Measurements from ENCODE around the gene MLF2. TPM values are rescaled to one million over a fixed set of nuclear protein-coding genes. Genes with fewer than 3 reads are reported as not detected.
"Not testable (repeated sequence)": the region's sequence is repeated elsewhere in the genome, so short reads cannot be mapped to it uniquely, and the experiment has no call there.

MLF2 gene
- total RNA-seq, 1 experiment from 2014 or later, result 244 TPM

GRCh38 chr12:6716874-6717437 lies 36.0 kb downstream of the MLF2 start:
- no peaks in the 10 kb centered on the region for H3K79me1 ChIP-seq (ENCODE audit: insufficient read depth, low read depth, low read length, poor library complexity, severe bottlenecking)
- DNase-seq, result no peak
- Mint-ChIP-seq H3K27me3 (ENCODE audit: low read depth) (peaks cover 7% of the 10 kb centered on the region), H3K9me3 (peaks cover 8% of the 10 kb centered on the region in 2 experiments), H3K27ac (peak overlapping the region in 1 of 3 experiments; percentile 37; a peak in 1 of 7 replicates), H3K36me3 (ENCODE audit: insufficient read depth in 1 of 3, low read depth in 3 of 3) (peaks cover 0 to 5% (median 2%) of the 10 kb centered on the region in 3 experiments; a peak in 2 of 7 replicates), H3K4me3 (peak overlapping the region in 1 of 2 experiments; percentile 51; a peak in 2 of 5 replicates), H3K4me1 (no peaks in the 10 kb centered on the region)
- H2BK120ac ChIP-seq (ENCODE audit: low read depth, low read length, poor library complexity, severe bottlenecking), result no peak overlapping the region
- H3K27ac ChIP-seq (ENCODE audit: insufficient read length, low read depth, low read length), result no peak overlapping the region
- H3K9me3 ChIP-seq (ENCODE audit: control insufficient read depth, low read depth, low read length), result no peaks in the 10 kb centered on the region
- no peaks in the 10 kb centered on the region for H4K20me1 ChIP-seq (ENCODE audit: control insufficient read depth, insufficient read depth, insufficient read length)
- no peak for TF ChIP-seq CTCF (conservative IDR thresholded peaks at IDR 0.05)
- H3K23ac ChIP-seq (ENCODE audit: insufficient read length, low read depth, low read length), result no peak overlapping the region
- no peak overlapping the region for H2BK5ac ChIP-seq (ENCODE audit: insufficient read length, low read length)
- H3K79me2 ChIP-seq (ENCODE audit: insufficient read depth, low read length), result no peaks in the 10 kb centered on the region
- H4K8ac ChIP-seq (replicated peaks; ENCODE audit: insufficient read length, low read depth, low read length), result no peak overlapping the region
- H2AFZ ChIP-seq (ENCODE audit: low read length), result no peak overlapping the region
- no peak overlapping the region for H3K56ac ChIP-seq (ENCODE audit: insufficient read length, low read depth, low read length)
- H3T11ph ChIP-seq (ENCODE audit: low read length), result no peak overlapping the region
- no peak overlapping the region for H4K91ac ChIP-seq (ENCODE audit: insufficient read length, low read depth, low read length)
- no peak overlapping the region for H2BK12ac ChIP-seq (ENCODE audit: insufficient read length, low read depth, low read length)
- H2AK5ac ChIP-seq (ENCODE audit: insufficient read length, low read length), result no peak overlapping the region
- H3K9ac ChIP-seq (ENCODE audit: extremely low read depth, insufficient read length, low read length), result no peak overlapping the region
- no peaks in the 10 kb centered on the region for H3K23me2 ChIP-seq (ENCODE audit: insufficient read length, low read depth, low read length, poor library complexity, severe bottlenecking)
- H2BK15ac ChIP-seq (ENCODE audit: low read depth, low read length), result no peak overlapping the region
- no peak overlapping the region for H2BK20ac ChIP-seq (ENCODE audit: low read depth, low read length, poor library complexity, severe bottlenecking)
- H3K18ac ChIP-seq (ENCODE audit: insufficient read length, low read depth, low read length), result no peak overlapping the region
- H3K4me2 ChIP-seq (ENCODE audit: insufficient read depth, insufficient read length, low read length), result no peak overlapping the region
- H3K14ac ChIP-seq (ENCODE audit: insufficient read depth, low read length), result no peak overlapping the region
- H3K4ac ChIP-seq (ENCODE audit: low read depth, low read length), result no peak overlapping the region
- no peak overlapping the region for H4K5ac ChIP-seq (ENCODE audit: insufficient read length, low read depth, low read length)
- H3K27me3 ChIP-seq (ENCODE audit: insufficient read depth, low read length), result no peaks in the 10 kb centered on the region
- WGBS (ENCODE audit: extremely low coverage, insufficient read length, low lambda C conversion rate), result no CpG with 5 or more reads among the region's 10 CpGs
- no peaks in the 10 kb centered on the region for H3K4me1 ChIP-seq (ENCODE audit: insufficient read depth, low read length)

- H3K79me2 ChIP-seq (ENCODE audit: insufficient read depth, low read length); H3K4me1 ChIP-seq (ENCODE audit: insufficient read depth, low read length); H4K8ac ChIP-seq (replicated peaks; ENCODE audit: insufficient read length, low read depth, low read length); H3K23me2 ChIP-seq (ENCODE audit: insufficient read length, low read depth, low read length, poor library complexity, severe bottlenecking); H2BK5ac ChIP-seq (ENCODE audit: insufficient read length, low read length); H3K9me3 Mint-ChIP-seq; H3K27me3 Mint-ChIP-seq (ENCODE audit: low read depth); H3K4ac ChIP-seq (ENCODE audit: low read depth, low read length); DNase-seq; H3K4me3 Mint-ChIP-seq; H3K4me1 Mint-ChIP-seq; H2BK120ac ChIP-seq (ENCODE audit: low read depth, low read length, poor library complexity, severe bottlenecking); H2BK15ac ChIP-seq (ENCODE audit: low read depth, low read length); H3K4me2 ChIP-seq (ENCODE audit: insufficient read depth, insufficient read length, low read length); H3K27ac Mint-ChIP-seq; H3K9ac ChIP-seq (ENCODE audit: extremely low read depth, insufficient read length, low read length); H3K79me1 ChIP-seq (ENCODE audit: insufficient read depth, low read depth, low read length, poor library complexity, severe bottlenecking); H2AK5ac ChIP-seq (ENCODE audit: insufficient read length, low read length); H3K18ac ChIP-seq (ENCODE audit: insufficient read length, low read depth, low read length); H3K9me3 ChIP-seq (ENCODE audit: control insufficient read depth, low read depth, low read length); H3T11ph ChIP-seq (ENCODE audit: low read length); H2BK12ac ChIP-seq (ENCODE audit: insufficient read length, low read depth, low read length); H4K5ac ChIP-seq (ENCODE audit: insufficient read length, low read depth, low read length); H3K23ac ChIP-seq (ENCODE audit: insufficient read length, low read depth, low read length); H3K27ac ChIP-seq (ENCODE audit: insufficient read length, low read depth, low read length); H3K56ac ChIP-seq (ENCODE audit: insufficient read length, low read depth, low read length); H3K27me3 ChIP-seq (ENCODE audit: insufficient read depth, low read length); H4K20me1 ChIP-seq (ENCODE audit: control insufficient read depth, insufficient read depth, insufficient read length); H2BK20ac ChIP-seq (ENCODE audit: low read depth, low read length, poor library complexity, severe bottlenecking); H3K14ac ChIP-seq (ENCODE audit: insufficient read depth, low read length); H2AFZ ChIP-seq (ENCODE audit: low read length); H3K36me3 Mint-ChIP-seq (ENCODE audit: insufficient read depth in 1 of 3, low read depth in 3 of 3); H4K91ac ChIP-seq (ENCODE audit: insufficient read length, low read depth, low read length): not testable (repeated sequence)
- WGBS (ENCODE audit: extremely low coverage, insufficient read length, low lambda C conversion rate), result no CpG with 5 or more reads among the region's 41 CpGs
Observed at GRCh38 chr12:6716031-6716873, 36.7 kb downstream of the MLF2 start.

Data from H9 (cell line).